ENCODE results near the gene SNAP23.
A peak's percentile ranks its signal among the peaks of the same experiment; 100 is the strongest.

SNAP23 gene

GRCh38 chr15:42510258-42511006 is 15.0 kb downstream of the SNAP23 start:
- H3F3A ChIP-seq (ENCODE audit: insufficient read depth, low read length), result no peaks in the 10 kb centered on the region; the same call in 1 of the 2 replicates
- H3K27ac ChIP-seq (ENCODE audit: low read depth, low read length, poor library complexity, severe bottlenecking), result no peak overlapping the region
- TF ChIP-seq CTCF (IDR thresholded peaks at IDR 0.05; ENCODE audit: low read length) (no peak), EZH2 (IDR thresholded peaks at IDR 0.05; ENCODE audit: borderline replicate concordance, low read length) (no peak)
- no peak overlapping the region for H3K9ac ChIP-seq (ENCODE audit: low read length)
- no peak overlapping the region for H3K4me3 ChIP-seq (ENCODE audit: low read depth, low read length, poor library complexity, severe bottlenecking)
- H3K79me2 ChIP-seq (ENCODE audit: insufficient read depth, low read length), result peaks cover 5% of the 10 kb centered on the region; the same call in 1 of the 2 replicates
- H3K9me3 ChIP-seq (ENCODE audit: low read length), result no peaks in the 10 kb centered on the region
- H3K9me2 ChIP-seq (ENCODE audit: low read depth, low read length), result no peaks in the 10 kb centered on the region
- no peaks in the 10 kb centered on the region for H3K27me3 ChIP-seq (ENCODE audit: insufficient read depth, low read length)
- H3K36me3 ChIP-seq (ENCODE audit: insufficient read depth, low read length), result peaks cover 33% of the 10 kb centered on the region; the same call in 1 of the 2 replicates
- no peaks in the 10 kb centered on the region for H4K20me1 ChIP-seq (ENCODE audit: insufficient read depth, low read length)
- H3K4me2 ChIP-seq (ENCODE audit: low read length), result no peak overlapping the region
- H3K4me1 ChIP-seq (ENCODE audit: insufficient read depth, low read length, severe bottlenecking), result peaks cover 43% of the 10 kb centered on the region
- no peak overlapping the region for H2AFZ ChIP-seq (ENCODE audit: low read length)

- no peak for TF ChIP-seq CTCF (IDR thresholded peaks at IDR 0.05; ENCODE audit: low read length)
- TF ChIP-seq EZH2 (IDR thresholded peaks at IDR 0.05; ENCODE audit: borderline replicate concordance, low read length), result no peak
- H3K79me2 ChIP-seq (ENCODE audit: insufficient read depth, low read length), result peaks cover 5% of the 10 kb centered on the region; the same call in 1 of the 2 replicates
- no peak overlapping the region for H2AFZ ChIP-seq (ENCODE audit: low read length)
- H3K4me2 ChIP-seq (ENCODE audit: low read length), result 0 out of 2 replicates have a peak overlapping the region, but pooled peaks have one; percentile 6
- no peak overlapping the region for H3K27ac ChIP-seq (ENCODE audit: low read depth, low read length, poor library complexity, severe bottlenecking)
- no peaks in the 10 kb centered on the region for H3K27me3 ChIP-seq (ENCODE audit: insufficient read depth, low read length)
- H3K4me1 ChIP-seq (ENCODE audit: insufficient read depth, low read length, severe bottlenecking), result peaks cover 38% of the 10 kb centered on the region
- no peaks in the 10 kb centered on the region for H4K20me1 ChIP-seq (ENCODE audit: insufficient read depth, low read length)
- no peaks in the 10 kb centered on the region for H3K9me2 ChIP-seq (ENCODE audit: low read depth, low read length)
- H3K9ac ChIP-seq (ENCODE audit: low read length), result no peak overlapping the region
- no peaks in the 10 kb centered on the region for H3K9me3 ChIP-seq (ENCODE audit: low read length)
- no peak overlapping the region for H3K4me3 ChIP-seq (ENCODE audit: low read depth, low read length, poor library complexity, severe bottlenecking)
- no peaks in the 10 kb centered on the region; the same call in 1 of the 2 replicates for H3F3A ChIP-seq (ENCODE audit: insufficient read depth, low read length)
- H3K36me3 ChIP-seq (ENCODE audit: insufficient read depth, low read length), result peaks cover 38% of the 10 kb centered on the region; the same call in 1 of the 2 replicates
Measured at GRCh38 chr15:42511007-42511391, 15.6 kb downstream of the SNAP23 start.

GRCh38 chr15:42523331-42523730 is 27.9 kb downstream of the SNAP23 start:
- Histone ChIP-seq H3K9me2 (ENCODE audit: low read depth, low read length) (no peaks in the 10 kb centered on the region), H2AFZ (ENCODE audit: low read length) (no peak overlapping the region), H3K27ac (ENCODE audit: low read depth, low read length, poor library complexity, severe bottlenecking) (no peak overlapping the region), H4K20me1 (ENCODE audit: insufficient read depth, low read length) (no peaks in the 10 kb centered on the region), H3K27me3 (ENCODE audit: insufficient read depth, low read length) (no peaks in the 10 kb centered on the region), H3K4me3 (ENCODE audit: low read depth, low read length, poor library complexity, severe bottlenecking) (no peak overlapping the region), H3K36me3 (ENCODE audit: insufficient read depth, low read length) (peaks cover 45% of the 10 kb centered on the region), H3K4me2 (ENCODE audit: low read length) (no peak overlapping the region), H3K79me2 (ENCODE audit: insufficient read depth, low read length) (no peaks in the 10 kb centered on the region), H3K4me1 (ENCODE audit: insufficient read depth, low read length, severe bottlenecking) (no peaks in the 10 kb centered on the region), H3K9me3 (ENCODE audit: low read length) (no peaks in the 10 kb centered on the region), H3F3A (ENCODE audit: insufficient read depth, low read length) (no peaks in the 10 kb centered on the region; the same call in 1 of the 2 replicates), H3K9ac (ENCODE audit: low read length) (no peak overlapping the region)
- TF ChIP-seq CTCF (IDR thresholded peaks at IDR 0.05; ENCODE audit: low read length), result no peak
- TF ChIP-seq EZH2 (IDR thresholded peaks at IDR 0.05; ENCODE audit: borderline replicate concordance, low read length), result no peak
